Activated naive CD8-positive, alpha-beta T cell treated with anti-CD3 and anti-CD28 coated beads, Interleukin-2, amount 50 U/mL, for 16 hours (primary cell): Measurements from ENCODE around the gene RILPL1.
"Not testable (repeated sequence)": the region's sequence is repeated elsewhere in the genome, so short reads cannot be mapped to it uniquely, and the experiment has no call there.

Source experiments
- DNase-seq: peaks from one replicate; pipeline ENCODE4 v3.0.0-alpha.2; 2020; ENCODE audit warnings: low read depth, low spot score

The RILPL1 gene

GRCh38 chr12:123494124-123494851, 39.2 kb downstream of the RILPL1 start:
- DNase-seq, result no peak

DNA sequence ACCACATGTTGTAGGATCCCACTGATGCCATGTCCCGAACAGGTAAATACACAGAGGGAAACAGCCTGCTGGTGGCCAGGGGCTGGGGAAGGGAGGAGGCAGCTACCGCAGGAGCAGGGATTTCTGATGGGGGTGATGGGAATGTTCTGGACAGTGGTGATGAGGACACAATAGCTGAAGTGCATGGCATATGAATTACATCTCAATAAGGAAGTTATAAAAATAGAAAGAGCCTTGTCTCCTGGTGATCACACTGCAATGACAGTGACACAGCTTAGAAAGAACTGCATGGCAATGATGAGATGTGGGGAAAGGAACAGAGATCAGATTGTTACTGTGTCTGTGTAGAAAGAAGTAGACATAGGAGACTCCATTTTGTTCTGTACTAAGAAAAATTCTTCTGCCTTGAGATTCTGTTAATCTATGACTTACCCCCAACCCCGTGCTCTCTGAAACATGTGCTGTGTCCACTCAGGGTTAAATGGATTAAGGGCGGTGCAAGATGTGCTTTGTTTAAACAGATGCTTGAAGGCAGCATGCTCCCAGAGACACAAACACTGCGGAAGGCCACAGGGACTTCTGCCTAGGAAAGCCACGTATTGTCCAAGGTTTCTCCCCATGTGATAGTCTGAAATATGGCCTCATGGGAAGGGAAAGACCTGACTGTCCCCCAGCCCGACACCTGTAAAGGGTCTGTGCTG, 41.0 kb downstream of the RILPL1 start:
- DNase-seq, result not testable (repeated sequence)

DNA sequence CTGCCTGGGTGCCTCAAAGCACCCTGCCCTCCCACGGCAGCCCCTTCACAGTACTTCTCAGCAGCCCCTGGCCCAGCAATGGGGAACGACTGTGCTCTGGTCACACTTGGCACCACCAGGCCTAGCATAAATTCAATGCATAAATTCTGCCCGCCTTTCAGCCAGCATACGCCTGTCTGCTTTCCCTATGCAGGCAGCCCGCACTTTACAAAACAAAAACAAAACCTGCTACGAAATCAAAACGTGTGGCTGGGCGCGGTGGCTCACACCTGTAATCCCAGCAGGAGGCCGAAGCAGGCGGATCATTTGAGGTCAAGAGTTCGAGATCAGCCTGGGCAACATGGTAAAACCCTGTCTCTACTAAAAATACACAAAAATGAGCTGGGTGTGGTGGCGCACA, 42.0 kb downstream of the RILPL1 start:
- no peak for DNase-seq

DNA sequence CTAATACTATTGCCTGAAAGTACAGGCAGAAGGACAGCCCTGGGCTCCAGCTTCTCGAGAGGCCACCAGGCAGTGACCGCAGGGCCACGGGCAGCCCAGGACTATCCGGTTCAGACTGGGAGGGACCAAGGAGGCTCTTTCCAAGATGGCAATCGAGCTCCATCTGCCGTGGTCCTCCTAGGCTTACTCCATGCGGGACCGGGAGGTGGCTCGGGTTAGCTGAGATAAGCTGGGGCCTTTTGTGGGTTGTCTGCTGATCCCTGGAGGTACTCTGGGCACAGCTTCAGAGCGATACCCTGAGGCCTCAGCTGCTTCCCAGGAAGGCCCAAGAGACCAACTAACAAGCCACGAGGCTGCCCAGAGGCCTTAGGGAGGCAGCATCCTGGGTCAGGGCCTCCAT, 42.5 kb downstream of the RILPL1 start:
- DNase-seq, result no peak

GRCh38 chr12:123490089-123490488, 43.4 kb downstream of the RILPL1 start:
- no peak for DNase-seq

DNA sequence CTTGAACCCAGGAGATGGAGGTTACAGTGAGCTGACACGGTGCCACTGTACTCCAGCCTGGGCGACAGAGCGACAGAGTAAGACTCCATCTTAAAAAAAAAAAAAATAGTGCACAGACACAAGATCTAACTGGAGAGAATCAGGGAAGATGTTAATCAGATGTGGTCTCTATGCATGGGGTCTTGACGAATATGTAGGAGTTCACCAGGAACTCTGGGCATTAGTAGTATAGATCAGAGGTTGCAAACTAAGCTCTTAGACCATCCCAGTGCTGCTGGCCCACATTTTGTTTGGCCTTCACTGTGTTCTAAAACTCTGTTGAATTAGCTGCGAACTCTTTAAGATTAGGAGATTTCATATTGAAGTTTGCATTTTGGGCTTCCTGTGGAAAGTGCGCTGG, 43.9 kb downstream of the RILPL1 start:
- no peak for DNase-seq

DNA sequence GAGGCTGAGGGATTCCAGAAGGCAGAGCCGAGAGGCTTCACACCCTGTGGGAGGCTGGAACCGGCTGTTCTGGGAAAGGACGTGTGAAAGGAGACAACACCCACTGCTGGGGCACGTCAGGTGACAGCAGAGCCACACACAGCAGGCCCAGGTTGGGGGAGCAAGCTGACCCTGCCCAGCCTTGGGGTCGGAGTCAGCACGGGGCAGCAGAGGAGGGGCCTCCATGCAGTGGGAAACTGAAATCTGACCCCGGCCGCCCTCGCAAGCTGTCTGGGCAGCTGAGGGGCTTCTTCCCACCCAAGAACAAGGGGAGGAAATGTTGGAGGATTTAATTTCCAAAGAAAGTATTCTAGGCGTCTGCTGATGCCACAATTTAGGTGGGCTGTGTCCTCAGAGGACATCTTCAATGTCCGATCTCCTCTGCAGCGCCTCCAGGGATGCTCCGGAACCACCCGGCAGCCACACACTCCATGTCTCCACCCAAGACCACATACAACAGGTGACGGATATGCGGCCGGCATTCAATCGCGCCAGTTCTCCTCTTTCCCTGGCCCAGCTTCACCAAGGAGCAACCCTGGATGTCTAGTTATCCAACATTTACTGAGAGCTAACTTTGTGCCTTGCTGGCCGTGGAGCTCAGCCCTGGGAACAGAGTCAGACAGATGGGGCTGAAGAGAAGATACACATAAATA, 44.8 kb downstream of the RILPL1 start:
- no peak for DNase-seq

DNA sequence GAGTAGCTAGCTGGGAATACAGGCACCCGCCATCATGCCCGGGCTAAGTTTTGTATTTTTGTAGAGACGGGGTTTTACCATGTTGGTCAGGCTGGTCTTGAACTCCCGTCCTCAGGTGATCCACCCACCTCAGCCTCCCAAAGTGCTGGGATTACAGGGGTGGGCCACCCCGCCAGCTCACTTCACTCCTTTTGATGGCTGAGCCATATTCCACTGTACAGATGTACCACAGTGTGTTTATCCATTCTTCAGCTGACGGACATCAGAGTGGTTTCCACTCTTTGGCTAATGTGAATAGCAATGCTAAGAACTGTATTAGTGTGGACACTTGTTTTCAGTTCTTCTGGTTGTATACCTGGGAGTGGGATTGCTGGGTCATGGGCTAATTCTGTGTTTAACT, 46.1 kb downstream of the RILPL1 start:
- no peak for DNase-seq

DNA sequence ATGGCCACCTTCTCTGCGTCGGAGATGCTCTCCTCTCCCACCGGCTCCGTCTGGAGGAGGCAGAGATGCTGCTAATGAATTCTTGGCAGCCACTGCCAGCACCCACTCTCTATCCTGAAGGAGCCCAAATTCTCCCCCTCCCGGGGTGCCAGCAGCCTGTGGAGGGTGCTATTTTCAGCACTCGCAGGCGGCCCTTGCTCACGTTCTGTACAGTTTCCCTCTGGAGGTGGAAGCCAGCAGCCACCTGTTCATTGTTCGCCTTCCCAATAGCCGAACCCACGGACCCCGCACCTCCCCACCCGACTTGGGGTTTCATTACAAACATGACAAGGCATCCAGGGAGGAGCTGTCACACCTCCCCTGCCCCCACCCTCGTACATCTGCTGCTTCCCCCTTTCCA, 47.8 kb downstream of the RILPL1 start:
- no peak for DNase-seq

DNA sequence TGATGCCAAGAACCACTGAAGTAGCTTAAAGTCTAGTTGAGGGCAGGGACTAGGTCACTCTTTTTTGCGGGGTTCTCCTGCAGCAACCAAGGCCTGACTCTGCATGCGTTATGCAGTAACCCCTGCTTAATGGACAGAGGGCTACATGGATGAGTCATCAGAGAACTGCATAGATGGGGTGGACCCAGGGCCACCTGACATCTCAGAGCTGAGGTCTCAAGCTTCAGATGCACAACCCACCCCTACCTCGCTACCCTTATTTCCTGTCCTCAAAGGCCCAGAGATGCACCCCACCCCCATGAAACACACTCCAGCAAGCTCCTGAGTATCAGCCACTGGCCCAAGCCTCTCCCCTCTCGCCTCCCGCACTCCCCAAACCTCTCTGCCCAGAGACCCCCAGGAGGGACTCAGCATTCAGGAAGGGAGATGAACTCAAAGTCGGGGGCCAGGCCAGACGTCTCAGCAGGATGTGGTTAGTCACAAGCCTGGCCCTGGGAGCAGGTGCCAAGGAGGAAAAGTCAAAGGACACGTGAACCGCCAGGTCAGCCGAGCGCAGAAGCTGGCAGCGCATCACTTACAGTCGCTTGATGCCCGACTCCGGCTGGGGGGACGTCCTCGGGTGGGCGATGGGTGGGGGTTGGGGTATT, 49.8 kb downstream of the RILPL1 start:
- DNase-seq, result no peak

DNA sequence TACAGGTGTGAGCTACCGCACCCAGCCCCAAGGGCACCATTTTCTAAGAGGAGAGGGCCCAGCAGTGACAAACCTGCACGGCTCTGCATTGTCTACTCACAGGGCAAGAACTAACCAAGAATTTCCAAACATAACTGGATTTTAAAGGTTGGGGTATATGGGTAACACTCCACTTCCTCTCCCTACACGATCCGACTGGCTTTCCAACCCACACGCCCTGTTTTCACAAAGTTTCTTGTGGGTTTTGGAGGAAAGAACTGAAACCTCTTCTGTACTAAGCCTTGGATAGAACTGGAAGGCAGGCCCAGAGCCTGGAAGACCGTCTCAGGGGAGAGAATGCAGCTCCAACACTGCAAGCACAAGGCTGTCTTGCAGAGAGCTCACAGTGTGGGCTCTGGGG, 50.6 kb downstream of the RILPL1 start:
- DNase-seq, result no peak

DNA sequence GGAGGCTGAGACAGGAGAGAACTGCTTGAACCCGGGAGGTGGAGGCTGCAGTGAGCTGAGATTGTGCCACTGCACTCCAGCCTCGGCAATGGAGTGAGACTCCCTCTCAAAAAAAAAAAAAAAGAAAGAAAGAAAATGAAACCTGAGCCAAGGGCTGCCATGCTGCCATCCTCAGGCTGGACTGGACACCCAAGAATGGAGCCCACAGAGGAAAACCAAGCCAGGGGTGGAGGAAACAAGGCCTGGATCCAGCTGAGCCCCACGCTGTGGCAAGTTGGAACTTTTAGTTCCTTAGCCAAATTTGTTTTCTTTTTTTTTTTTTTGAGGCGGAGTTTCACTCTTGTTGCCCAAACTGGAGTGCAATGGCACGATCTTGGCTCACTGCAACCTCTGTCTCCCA, 52.3 kb downstream of the RILPL1 start:
- DNase-seq, result not testable (repeated sequence)

DNA sequence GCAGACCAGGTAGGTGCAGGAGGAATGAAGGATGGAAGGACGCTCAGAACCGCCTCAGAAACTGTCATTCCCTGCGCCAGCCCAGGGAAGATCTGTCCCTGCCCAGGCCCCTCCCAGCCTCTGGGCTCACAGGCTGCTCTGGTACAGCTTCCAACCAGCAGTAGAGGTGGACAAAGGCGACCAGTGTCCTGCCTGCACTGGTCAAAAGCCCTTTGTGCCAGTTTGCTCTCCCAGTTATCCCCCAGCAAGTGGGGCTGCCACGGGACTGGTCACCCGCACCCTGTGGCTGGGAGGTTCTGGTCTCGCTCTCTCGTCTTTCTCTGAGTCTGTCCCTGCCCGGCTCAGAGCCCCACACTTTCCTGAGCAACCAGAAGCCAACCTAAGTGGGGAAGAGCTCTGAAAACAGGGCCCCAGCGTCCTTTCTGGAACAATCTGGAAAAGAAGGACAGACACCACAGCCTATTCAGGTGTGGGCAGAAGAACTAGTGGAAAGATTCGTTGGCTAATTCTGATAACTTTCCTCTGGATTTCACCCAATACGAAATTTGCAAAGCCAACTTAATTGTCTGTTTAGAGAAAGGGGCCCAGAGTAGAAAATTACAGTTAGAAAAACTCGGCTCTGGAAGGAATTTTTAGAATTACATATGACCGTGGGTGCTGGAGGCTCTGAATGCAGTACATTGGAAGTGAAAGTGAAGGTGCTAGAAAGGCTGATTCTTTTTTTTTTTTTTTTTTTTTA, 53.9 kb downstream of the RILPL1 start:
- DNase-seq, result no peak

DNA sequence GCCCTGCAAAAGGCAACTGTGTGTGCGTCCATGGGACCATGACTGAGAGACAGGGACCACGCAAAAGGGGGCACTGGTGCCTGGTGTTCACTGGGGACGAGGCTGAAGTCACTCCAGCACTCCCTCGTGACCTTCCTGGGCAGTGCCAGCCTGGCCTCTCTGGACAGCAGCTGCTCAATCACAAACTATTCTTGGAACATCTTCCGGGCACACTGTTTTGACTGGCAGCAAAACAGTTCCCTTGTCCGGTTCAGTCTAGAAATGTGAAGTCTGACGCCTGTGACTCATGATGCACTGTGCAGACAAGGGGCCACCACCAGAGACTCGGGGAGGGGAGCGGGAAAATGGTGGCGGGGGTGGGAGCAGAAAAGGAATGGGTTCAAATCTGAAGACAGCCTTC, 54.8 kb downstream of the RILPL1 start:
- DNase-seq, result no peak

- no peak for DNase-seq
These were observed 55.5 kb downstream of the RILPL1 start for GRCh38 chr12:123478069-123478468.

GRCh38 chr12:123475246-123475703, 58.2 kb downstream of the RILPL1 start:
- DNase-seq, result no peak

DNA sequence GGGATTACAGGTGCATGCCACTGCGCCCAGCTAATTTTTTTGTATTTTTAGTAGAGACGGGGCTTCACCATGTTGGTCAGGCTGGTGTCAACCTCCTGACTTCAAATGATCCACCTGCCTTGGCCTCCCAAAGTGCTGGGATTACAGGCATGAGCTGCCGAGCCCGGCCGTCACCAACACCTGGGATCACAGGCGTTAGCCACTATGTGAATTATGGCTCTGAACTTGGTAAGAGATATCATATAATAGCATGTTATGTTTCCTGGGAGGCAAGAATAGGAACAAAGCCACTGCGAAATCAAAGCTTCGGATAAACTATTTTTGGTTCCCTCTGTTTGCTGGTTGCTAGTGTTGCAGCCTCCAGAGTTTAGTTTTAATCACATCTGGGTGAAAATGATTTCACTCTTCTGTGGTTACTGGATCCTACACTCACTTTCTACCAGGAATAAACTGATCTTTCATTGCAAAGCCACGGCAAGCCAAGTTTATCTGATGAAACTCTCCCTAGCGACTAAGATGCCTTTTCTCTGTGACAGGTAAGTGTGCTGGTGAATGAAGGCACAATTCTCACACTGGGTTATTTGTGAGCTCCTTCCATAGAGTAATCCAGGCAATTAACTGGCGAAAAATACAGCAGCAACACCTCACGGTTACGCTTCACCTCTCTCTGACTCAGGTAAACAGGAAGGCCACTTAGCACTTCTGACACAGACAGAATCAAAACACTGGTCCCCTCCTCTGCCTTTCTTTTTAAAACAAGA, 58.9 kb downstream of the RILPL1 start:
- no peak for DNase-seq

- no peak for DNase-seq
These were observed 61.1 kb downstream of the RILPL1 start for GRCh38 chr12:123472438-123472849.

- DNase-seq, result no peak
These were observed 62.0 kb downstream of the RILPL1 start for GRCh38 chr12:123471374-123472068.

DNA sequence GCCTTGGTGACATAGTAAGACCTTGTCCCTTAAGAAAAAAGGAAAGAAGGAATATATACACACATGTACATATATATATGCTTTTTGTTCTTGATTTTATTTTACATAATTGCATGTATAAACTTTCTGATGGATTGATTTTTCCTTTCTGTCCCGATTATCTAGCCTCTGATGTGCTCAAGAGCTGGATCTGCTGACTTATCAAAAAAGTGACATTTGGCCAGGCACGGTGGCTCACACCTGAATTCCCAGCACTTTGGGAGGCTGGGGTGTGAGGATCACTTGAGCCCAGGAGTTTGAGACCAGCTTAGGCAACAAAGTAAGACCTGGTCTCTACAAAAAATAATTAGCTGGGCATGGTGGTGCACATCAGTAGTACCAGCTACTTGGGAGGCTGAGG, 63.5 kb downstream of the RILPL1 start:
- DNase-seq, result no peak
